ENCODE results near the gene STK33. TPM values are rescaled to one million over a fixed set of nuclear protein-coding genes. Genes with fewer than 3 reads are reported as not detected.

STK33 gene
- total RNA-seq, 2 experiments from 2014 or later: 3.7 to 3.9 TPM

DNA sequence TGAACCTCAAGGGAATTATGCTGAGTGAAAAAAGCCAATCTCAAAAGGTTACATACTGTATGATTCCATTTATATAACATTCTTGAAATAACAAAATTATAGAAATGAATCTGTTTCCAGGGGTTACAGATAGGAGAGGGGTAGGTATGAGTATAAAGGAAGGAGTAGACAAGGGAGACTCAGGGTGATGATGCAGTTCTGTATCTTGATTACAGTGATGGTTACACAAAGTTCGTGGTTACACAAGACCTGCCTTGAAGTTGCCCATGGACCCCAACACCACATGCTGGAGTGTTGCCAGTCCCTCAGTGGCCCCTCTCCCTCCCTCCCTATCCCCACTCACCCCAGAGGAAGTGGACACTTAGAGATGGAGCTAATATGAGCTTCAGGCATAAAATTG lies 20.3 kb downstream of the STK33 start:
- H3K36me3 Mint-ChIP-seq (ENCODE audit: low read depth): no peaks in the 10 kb centered on the region
- POLR2A ChIA-PET: no interaction called here
- H3K9me3 Mint-ChIP-seq (ENCODE audit: insufficient read depth): no peaks in the 10 kb centered on the region
- no peak overlapping the region for H3K27ac Mint-ChIP-seq
- H3K27me3 Mint-ChIP-seq (ENCODE audit: low read depth): peaks cover 21% of the 10 kb centered on the region
- DNase-seq (no peak), ATAC-seq (no peak)
- CTCF ChIA-PET: no interaction called here
- H3K4me3 Mint-ChIP-seq: no peak overlapping the region
- no peaks in the 10 kb centered on the region for H3K4me1 Mint-ChIP-seq (ENCODE audit: low read depth)

DNA sequence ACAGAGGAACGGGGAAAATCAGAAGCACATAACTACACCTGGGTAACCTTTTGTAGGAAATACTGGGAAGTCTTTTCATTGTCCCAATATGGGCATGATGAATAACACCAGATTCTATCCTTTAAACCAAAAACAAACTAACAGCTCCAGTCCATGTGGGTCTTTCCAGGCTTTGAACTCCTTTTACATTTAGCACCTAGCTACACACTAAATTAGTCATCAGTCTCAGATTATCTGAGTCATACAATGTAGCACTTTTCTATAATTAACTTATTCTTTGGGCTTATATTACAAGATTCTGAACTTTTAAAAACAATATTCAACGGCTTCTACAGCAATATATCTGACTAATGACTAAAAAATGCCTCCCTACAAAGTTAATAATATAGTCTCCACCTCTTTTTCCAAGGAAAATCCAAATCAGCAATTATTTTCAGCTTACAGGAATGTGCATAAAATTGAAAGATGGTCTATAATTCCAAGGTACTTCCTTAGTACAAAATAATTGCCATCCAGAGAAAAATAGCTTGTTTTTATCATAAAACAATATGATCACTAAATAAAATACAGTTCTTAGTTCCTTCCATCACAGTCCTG lies 26.3 kb downstream of the STK33 start:
- no peak overlapping the region for H3K27ac Mint-ChIP-seq
- H3K36me3 Mint-ChIP-seq (ENCODE audit: low read depth): no peaks in the 10 kb centered on the region
- H3K27me3 Mint-ChIP-seq (ENCODE audit: low read depth): peaks cover 28% of the 10 kb centered on the region
- POLR2A ChIA-PET: no interaction called here
- ATAC-seq: no peak
- CTCF ChIA-PET: interaction anchor here (0.9 to 2.2 kb wide), 11 partner anchors 9 to 535 kb away, joined by 3 to 11 read pairs (median 5); partner anchors contain the start of gene LMO1
- no peaks in the 10 kb centered on the region for H3K9me3 Mint-ChIP-seq (ENCODE audit: insufficient read depth)
- no peaks in the 10 kb centered on the region for H3K4me1 Mint-ChIP-seq (ENCODE audit: low read depth)
- H3K4me3 Mint-ChIP-seq: no peak overlapping the region
- DNase-seq: no peak

DNA sequence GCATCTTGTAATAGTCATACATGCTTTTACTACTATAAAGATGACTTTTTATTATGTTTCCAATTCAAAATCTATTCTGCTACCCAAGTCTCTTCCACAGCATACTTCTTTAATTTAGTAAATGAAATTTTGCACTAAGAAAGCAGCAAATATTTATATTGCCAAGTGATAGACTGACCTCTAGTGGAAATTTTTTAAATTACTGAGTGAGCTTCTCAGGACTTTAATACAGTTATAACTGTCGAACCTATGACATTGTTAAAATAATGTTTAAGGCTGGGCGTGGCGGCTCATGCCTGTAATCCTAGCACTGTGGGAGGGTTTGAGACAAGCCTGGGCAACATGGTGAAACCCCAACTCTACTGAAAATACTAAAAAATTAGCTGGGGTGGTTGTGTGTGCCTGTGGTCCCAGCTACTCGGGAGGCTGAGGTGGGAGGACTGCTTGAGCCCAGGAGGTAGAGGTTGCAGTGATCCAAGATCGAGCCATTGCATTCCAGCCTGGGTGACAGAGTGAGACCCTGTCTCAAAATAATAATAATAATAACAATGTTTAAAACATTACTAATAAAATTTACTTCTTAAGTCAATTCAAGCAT lies 27.3 kb downstream of the STK33 start:
- CTCF ChIA-PET: interaction anchor here (0.8 to 2.2 kb wide), 13 partner anchors 9 to 393 kb away, joined by 3 to 11 read pairs (median 5); partner anchors contain the start of genes LMO1 and STK33
- no peaks in the 10 kb centered on the region for H3K4me1 Mint-ChIP-seq (ENCODE audit: low read depth)
- no peak for ATAC-seq
- no peaks in the 10 kb centered on the region for H3K36me3 Mint-ChIP-seq (ENCODE audit: low read depth)
- H3K27me3 Mint-ChIP-seq (ENCODE audit: low read depth): peaks cover 30% of the 10 kb centered on the region
- H3K4me3 Mint-ChIP-seq: no peak overlapping the region
- POLR2A ChIA-PET: no interaction called here
- no peak for DNase-seq
- H3K27ac Mint-ChIP-seq: no peak overlapping the region
- H3K9me3 Mint-ChIP-seq (ENCODE audit: insufficient read depth): no peaks in the 10 kb centered on the region

DNA sequence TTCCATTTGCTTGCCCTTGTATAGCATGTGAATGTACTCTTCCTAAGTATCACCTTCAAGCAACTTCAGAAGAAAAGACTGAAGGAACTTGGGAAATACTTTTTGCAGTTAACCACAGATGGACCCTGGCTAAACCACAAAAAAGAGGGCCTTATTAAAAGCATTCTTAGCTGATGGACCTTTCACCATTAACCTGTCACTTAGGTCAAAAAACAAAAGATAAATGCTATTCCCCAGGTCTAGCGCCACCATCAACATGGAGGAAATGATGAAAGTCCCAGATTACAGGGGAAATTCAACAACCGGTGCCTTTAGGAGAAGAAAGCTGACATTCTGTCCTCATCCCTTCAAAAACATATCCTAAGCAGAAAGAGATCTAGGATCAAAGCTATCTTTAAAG lies 29.5 kb downstream of the STK33 start:
- DNase-seq: no peak
- no peaks in the 10 kb centered on the region for H3K9me3 Mint-ChIP-seq (ENCODE audit: insufficient read depth)
- H3K36me3 Mint-ChIP-seq (ENCODE audit: low read depth): no peaks in the 10 kb centered on the region
- no peak overlapping the region for H3K27ac Mint-ChIP-seq
- ChIA-PET CTCF (no interaction called here), POLR2A (no interaction called here)
- peaks cover 22% of the 10 kb centered on the region for H3K27me3 Mint-ChIP-seq (ENCODE audit: low read depth)
- no peak for ATAC-seq
- no peak overlapping the region for H3K4me3 Mint-ChIP-seq
- no peaks in the 10 kb centered on the region for H3K4me1 Mint-ChIP-seq (ENCODE audit: low read depth)

DNA sequence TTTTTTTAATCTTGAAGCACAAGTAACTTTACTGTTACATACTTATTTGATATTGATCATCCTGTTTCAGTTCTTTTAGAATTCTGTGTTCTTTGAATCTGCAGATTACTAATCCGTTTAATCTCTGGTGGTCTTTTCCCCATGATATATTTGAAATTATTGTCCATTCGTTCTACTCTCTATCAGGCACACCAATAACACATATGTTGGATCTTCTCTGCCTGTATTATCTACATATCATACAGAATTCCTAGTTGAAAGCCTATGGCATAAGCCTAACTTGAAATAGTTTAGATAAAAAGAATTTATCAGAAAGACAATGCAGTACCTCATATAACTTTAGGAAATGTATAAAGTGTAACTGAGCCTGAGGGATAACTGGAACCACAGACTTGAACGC lies 32.6 kb downstream of the STK33 start:
- H3K4me3 Mint-ChIP-seq: no peak overlapping the region
- no peak overlapping the region for H3K27ac Mint-ChIP-seq
- POLR2A ChIA-PET: no interaction called here
- no peaks in the 10 kb centered on the region for H3K36me3 Mint-ChIP-seq (ENCODE audit: low read depth)
- CTCF ChIA-PET: no interaction called here
- no peak for DNase-seq
- no peaks in the 10 kb centered on the region for H3K4me1 Mint-ChIP-seq (ENCODE audit: low read depth)
- peaks cover 22% of the 10 kb centered on the region for H3K27me3 Mint-ChIP-seq (ENCODE audit: low read depth)
- H3K9me3 Mint-ChIP-seq (ENCODE audit: insufficient read depth): no peaks in the 10 kb centered on the region
- ATAC-seq: no peak

DNA sequence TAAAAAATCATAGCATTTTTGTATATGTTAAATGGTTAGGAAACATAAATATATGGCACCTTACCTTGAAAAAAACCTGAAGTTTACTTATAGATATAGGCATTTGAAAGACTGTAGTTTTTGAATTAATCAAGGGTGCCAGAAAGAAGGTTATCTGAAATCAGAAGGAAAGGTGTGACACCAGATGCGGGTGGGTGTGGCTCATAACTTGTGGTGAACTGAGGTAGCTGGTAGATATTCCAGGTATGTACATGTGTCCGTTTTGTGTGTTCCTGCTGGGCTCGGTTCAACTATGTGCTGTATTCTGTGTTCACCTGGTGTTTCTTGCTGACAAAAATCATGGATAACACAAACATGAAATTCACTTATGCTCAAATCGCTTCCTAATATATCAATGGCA lies 35.6 kb downstream of the STK33 start:
- DNase-seq (no peak), ATAC-seq (no peak)
- ChIA-PET CTCF (interaction anchor here (1.5 kb wide), 1 partner anchor 8 kb away, joined by 6 read pairs; no protein-coding TSS in a partner anchor), POLR2A (no interaction called here)
- Mint-ChIP-seq H3K4me1 (ENCODE audit: low read depth) (no peaks in the 10 kb centered on the region), H3K27me3 (ENCODE audit: low read depth) (peaks cover 16% of the 10 kb centered on the region), H3K4me3 (no peak overlapping the region), H3K9me3 (ENCODE audit: insufficient read depth) (no peaks in the 10 kb centered on the region), H3K27ac (no peak overlapping the region), H3K36me3 (ENCODE audit: low read depth) (no peaks in the 10 kb centered on the region)

DNA sequence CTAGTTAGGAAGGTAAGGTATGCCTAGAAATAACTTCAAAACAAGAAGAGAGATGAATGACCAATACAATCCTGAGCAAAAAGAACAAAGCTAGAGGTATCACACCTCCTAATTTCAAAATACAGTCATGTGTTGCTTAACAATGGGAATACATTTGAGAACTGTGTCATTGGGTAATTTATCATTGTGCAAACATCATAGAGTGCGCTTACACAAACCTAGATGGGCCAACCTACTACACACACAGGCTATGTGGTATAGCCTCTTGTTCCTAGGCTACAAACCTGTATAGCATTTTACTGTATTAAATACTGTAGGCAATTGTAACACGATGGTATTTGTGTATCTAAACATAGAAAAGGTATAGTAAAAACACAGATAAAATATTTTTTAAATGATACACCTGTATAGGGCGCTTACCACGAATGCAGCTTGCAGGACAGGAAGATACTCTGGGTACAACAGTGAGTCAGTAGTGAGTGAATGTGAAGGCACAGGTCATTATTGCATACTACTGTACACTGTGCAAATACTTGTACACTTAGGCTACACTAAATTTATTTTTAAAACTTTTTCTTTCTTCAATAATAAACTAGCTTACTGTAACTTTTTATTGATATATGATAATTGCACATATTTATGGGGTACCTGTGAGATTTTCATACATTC lies 48.2 kb downstream of the STK33 start:
- no peaks in the 10 kb centered on the region for H3K4me1 Mint-ChIP-seq (ENCODE audit: low read depth)
- H3K36me3 Mint-ChIP-seq (ENCODE audit: low read depth): no peaks in the 10 kb centered on the region
- H3K27ac Mint-ChIP-seq: no peak overlapping the region
- peaks cover 8% of the 10 kb centered on the region for H3K27me3 Mint-ChIP-seq (ENCODE audit: low read depth)
- CTCF ChIA-PET: no interaction called here
- DNase-seq (no peak), ATAC-seq (no peak)
- H3K9me3 Mint-ChIP-seq (ENCODE audit: insufficient read depth): no peaks in the 10 kb centered on the region
- H3K4me3 Mint-ChIP-seq: no peak overlapping the region
- POLR2A ChIA-PET: no interaction called here

DNA sequence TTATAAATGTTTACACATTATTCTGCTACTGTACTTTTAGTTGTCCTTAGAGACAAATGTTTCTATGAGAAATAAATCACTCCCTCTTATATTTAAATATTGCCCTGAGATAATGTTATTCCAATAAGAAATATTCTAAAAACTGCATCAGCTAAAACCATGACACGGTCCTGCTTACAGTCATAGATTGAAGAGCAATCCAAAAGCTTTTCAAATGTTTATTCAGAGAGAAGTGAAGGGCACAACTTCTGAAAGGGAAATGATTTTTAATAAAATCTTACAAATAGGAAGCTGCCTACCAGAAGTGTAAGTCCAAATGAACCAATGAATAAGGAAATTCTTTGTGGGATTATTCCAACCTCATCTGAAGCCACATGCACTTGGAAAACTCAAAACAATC lies 49.2 kb downstream of the STK33 start:
- ChIA-PET POLR2A (no interaction called here), CTCF (no interaction called here)
- Mint-ChIP-seq H3K36me3 (ENCODE audit: low read depth) (no peaks in the 10 kb centered on the region), H3K4me3 (no peak overlapping the region), H3K9me3 (ENCODE audit: insufficient read depth) (no peaks in the 10 kb centered on the region), H3K27ac (no peak overlapping the region), H3K4me1 (ENCODE audit: low read depth) (no peaks in the 10 kb centered on the region), H3K27me3 (ENCODE audit: low read depth) (peaks cover 9% of the 10 kb centered on the region)
- DNase-seq (no peak), ATAC-seq (no peak)

DNA sequence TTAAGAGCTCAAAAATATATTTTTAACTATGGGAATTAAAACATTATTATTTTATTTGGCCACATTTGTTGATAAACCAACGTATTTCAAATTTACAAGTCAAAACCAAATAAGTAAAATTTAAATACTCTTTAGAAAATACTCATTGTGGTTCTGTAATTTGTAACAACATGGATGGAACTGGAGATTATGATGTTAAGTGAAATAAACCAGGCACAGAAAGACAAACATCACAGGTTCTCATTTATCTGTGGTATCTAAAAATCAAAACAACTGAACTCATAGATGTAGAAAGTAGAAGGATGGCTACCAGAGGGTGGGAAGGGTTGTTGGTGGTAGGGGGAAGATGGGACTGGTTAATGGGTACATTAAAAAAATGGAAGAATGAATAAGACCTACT lies 50.8 kb downstream of the STK33 start:
- Mint-ChIP-seq H3K4me1 (ENCODE audit: low read depth) (no peaks in the 10 kb centered on the region), H3K4me3 (no peak overlapping the region), H3K27ac (no peak overlapping the region), H3K36me3 (ENCODE audit: low read depth) (no peaks in the 10 kb centered on the region), H3K27me3 (ENCODE audit: low read depth) (peaks cover 6% of the 10 kb centered on the region), H3K9me3 (ENCODE audit: insufficient read depth) (no peaks in the 10 kb centered on the region)
- ATAC-seq: no peak
- POLR2A ChIA-PET: no interaction called here
- DNase-seq: no peak
- CTCF ChIA-PET: no interaction called here

DNA sequence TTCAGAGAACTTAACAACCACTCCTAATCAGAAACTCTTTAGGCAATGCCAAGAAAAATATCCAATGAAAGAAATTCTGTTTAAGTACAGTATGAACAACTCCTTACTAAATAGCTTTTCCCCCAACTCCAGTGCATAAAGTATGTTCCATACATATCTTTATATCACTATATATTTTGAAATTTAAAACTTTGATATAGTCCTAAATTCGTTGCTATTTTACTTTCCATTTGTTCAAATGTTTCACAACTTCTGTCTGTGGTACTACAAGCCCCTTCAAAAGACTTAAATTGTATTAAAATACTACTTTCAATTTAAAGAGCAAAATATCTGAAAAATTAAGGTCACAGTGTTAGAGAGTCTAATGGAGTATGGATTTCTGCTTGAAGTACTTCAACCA lies 52.6 kb downstream of the STK33 start:
- ChIA-PET POLR2A (no interaction called here), CTCF (no interaction called here)
- no peaks in the 10 kb centered on the region for H3K4me1 Mint-ChIP-seq (ENCODE audit: low read depth)
- H3K27me3 Mint-ChIP-seq (ENCODE audit: low read depth): peaks cover 3% of the 10 kb centered on the region
- no peak overlapping the region for H3K27ac Mint-ChIP-seq
- H3K9me3 Mint-ChIP-seq (ENCODE audit: insufficient read depth): no peaks in the 10 kb centered on the region
- H3K36me3 Mint-ChIP-seq (ENCODE audit: low read depth): no peaks in the 10 kb centered on the region
- no peak overlapping the region for H3K4me3 Mint-ChIP-seq
- DNase-seq (no peak), ATAC-seq (no peak)

DNA sequence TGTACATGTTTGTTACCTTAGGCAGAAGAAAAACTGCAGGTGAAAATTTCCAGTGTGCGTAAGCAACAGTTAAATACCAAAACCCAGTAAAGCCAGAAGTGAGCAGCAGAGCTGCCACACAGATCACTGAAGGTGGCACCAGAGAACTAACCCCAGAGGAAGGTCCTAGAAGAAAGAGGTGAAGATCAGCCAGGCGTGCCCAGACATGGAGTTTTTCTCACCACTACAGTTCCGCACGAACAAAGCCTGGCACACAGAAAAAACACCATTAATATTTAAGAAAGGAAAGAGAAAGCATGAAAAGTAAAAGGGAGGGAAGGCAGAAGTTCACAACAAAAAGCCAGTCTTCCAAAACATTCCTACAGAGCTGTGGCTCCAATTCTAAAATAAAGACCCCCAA lies 60.7 kb downstream of the STK33 start:
- no peak overlapping the region for H3K27ac Mint-ChIP-seq
- H3K4me3 Mint-ChIP-seq: no peak overlapping the region
- H3K4me1 Mint-ChIP-seq (ENCODE audit: low read depth): no peaks in the 10 kb centered on the region
- ChIA-PET CTCF (no interaction called here), POLR2A (no interaction called here)
- H3K9me3 Mint-ChIP-seq (ENCODE audit: insufficient read depth): no peaks in the 10 kb centered on the region
- peaks cover 3% of the 10 kb centered on the region for H3K27me3 Mint-ChIP-seq (ENCODE audit: low read depth)
- H3K36me3 Mint-ChIP-seq (ENCODE audit: low read depth): no peaks in the 10 kb centered on the region
- DNase-seq (no peak), ATAC-seq (no peak)

DNA sequence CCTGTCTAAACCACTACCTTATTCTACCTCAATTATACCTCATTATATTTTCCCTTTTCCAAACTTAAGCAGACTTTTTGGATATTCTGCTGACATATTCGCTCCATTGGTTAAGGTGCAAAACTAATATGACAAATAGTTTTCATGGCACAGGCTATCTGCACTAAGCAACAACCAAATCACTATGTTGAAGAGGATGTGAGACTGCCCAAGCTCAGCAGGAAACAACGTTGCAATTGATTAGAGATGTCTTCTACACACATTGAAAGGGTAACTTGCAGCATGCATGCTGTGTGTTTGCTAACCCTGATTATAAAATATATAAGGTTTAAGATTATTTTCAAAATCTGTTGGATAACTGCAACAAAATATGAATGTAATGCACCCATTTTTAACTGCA lies 61.6 kb downstream of the STK33 start:
- Mint-ChIP-seq H3K36me3 (ENCODE audit: low read depth) (no peaks in the 10 kb centered on the region), H3K4me1 (ENCODE audit: low read depth) (no peaks in the 10 kb centered on the region)
- no peak for ATAC-seq

More for the DNA sequence above, 61.6 kb downstream of the STK33 start:
- POLR2A ChIA-PET: no interaction called here
- H3K27me3 Mint-ChIP-seq (ENCODE audit: low read depth): peaks cover 3% of the 10 kb centered on the region
- H3K27ac Mint-ChIP-seq: no peak overlapping the region
- H3K4me3 Mint-ChIP-seq: no peak overlapping the region
- CTCF ChIA-PET: no interaction called here
- no peaks in the 10 kb centered on the region for H3K9me3 Mint-ChIP-seq (ENCODE audit: insufficient read depth)
- no peak for DNase-seq
